ENCODE measurements around the gene WDR90.

Gene WDR90

DNA sequence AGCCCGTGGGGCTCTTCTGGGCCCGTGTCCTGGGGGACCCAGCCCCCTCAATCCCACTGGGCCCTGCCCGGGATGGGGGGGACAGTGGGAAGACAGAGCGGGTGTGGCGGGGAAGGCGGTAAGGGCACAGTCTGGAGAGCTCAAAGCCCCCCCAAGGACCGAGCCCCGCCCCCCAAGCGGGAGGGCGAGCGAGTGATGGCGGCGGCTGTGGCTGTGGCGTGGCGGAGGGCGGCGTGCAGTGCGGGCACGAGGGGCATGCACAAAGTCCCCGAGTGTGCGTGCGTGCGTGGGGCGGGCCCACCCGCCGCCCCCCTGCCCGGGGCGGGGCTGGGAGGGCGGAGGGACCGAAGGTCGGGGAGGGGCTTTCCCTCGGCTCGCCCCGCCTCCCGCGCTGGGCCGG is 44.6 kb downstream of the WDR90 start:
- in situ Hi-C loops (cut with MboI; ENCODE audit: low pct_unique_long_range_greater_than_20kb, low sequenced_read_pairs, unreplicated experiment) = no loop called here
- no peak for DNase-seq (ENCODE audit: low spot score)
- no peak for TF ChIP-seq CTCF (IDR thresholded peaks at IDR 0.05; ENCODE audit: extremely low read depth, insufficient read depth, missing control alignments)

DNA sequence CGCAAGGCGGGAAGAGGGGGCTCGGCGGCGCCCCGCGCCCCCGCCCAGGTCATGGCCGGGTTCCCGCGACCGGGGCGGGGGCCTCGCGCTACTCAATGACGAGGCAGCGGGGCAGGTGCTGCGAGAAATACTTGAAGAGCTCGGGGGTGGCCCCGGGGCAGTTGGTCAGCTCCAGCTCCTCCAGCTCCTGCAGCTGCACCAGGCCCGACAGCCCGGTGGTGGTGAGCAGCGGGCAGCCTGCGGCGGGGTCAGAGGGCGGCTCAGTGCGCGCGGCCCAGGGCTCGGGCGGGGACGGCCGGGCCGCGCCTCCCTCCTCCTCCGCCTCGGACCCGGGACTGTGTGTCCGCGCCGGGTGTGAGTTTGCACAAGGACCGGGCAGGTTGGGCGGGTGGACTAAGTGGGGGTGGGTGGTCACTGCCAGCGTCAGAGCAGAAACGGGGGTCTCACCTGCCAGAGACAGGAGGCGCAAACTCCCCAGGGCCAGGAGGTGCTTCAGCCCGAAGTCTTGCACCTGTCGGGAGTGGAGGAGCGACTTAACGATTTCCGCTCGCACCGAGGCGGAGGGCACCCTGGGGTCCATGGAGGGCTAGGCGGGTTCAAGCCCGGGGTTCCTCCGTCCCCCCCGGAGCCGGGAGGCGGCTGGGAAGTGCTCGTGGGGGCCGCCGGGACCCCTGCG is 45.2 kb downstream of the WDR90 start:
- DNase-seq (ENCODE audit: low spot score) = no peak
- in situ Hi-C loops (cut with MboI; ENCODE audit: low pct_unique_long_range_greater_than_20kb, low sequenced_read_pairs, unreplicated experiment) = no loop called here
- no peak for TF ChIP-seq CTCF (IDR thresholded peaks at IDR 0.05; ENCODE audit: extremely low read depth, insufficient read depth, missing control alignments)

- TF ChIP-seq CTCF (IDR thresholded peaks at IDR 0.05; ENCODE audit: extremely low read depth, insufficient read depth, missing control alignments) = no peak
- in situ Hi-C loops (cut with MboI; ENCODE audit: low pct_unique_long_range_greater_than_20kb, low sequenced_read_pairs, unreplicated experiment) = no loop called here
- no peak for DNase-seq (ENCODE audit: low spot score)
Observed at GRCh38 chr16:694863-695354, 45.7 kb downstream of the WDR90 start.

DNA sequence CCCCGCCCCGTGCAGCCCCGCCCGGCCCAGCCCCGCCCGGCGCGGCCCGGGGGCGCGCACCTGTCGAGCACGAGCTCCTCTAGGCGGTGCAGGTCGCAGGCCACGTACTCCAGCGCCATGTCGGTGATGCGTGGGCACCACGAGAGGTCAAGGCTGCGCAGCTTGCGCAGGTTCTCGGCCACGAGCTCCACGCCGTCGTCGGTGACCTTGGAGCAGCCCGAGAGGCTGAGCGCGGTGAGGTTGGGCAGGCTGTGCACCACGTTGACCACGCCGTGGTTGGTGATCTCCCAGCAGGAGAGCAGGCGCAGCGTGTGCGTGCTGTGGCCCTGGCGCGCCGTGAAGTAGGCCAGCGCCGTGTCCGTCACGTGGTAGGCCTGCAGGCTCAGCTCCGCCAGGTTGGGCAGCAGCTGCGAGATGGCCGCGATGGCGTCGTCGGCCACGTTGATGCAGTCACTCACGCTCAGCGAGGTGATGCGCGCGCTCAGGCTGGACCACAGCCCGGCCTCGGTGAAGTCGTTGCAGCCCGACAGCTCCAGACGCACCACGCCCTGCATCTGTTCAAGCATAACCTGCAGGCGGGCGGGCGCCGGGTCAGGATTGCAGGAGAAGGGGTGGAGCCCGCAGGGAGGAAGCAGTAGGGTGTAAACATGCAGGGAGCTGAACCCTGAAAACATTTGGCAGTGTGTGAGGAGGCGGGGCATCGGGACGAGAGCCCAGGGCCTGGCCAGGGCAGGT is 46.4 kb downstream of the WDR90 start:
- in situ Hi-C loops (cut with MboI; ENCODE audit: low pct_unique_long_range_greater_than_20kb, low sequenced_read_pairs, unreplicated experiment) = no loop called here
- no peak for TF ChIP-seq CTCF (IDR thresholded peaks at IDR 0.05; ENCODE audit: extremely low read depth, insufficient read depth, missing control alignments)
- peak; percentile 90 for DNase-seq (ENCODE audit: low spot score)

- in situ Hi-C loops (cut with MboI; ENCODE audit: low pct_unique_long_range_greater_than_20kb, low sequenced_read_pairs, unreplicated experiment) = no loop called here
- TF ChIP-seq CTCF (IDR thresholded peaks at IDR 0.05; ENCODE audit: extremely low read depth, insufficient read depth, missing control alignments) = no peak
- no peak for DNase-seq (ENCODE audit: low spot score)
Observed at GRCh38 chr16:698911-699671, 49.9 kb downstream of the WDR90 start.
